NCI-H2227 (cell line): Measurements from ENCODE around the gene DCTN2.
"Not testable (repeated sequence)": the region's sequence is repeated elsewhere in the genome, so short reads cannot be mapped to it uniquely, and the experiment has no call there.

Source experiments
- DNase-seq: peaks from one replicate; lab custom pipeline; 2025; ENCODE audit not compliant: unreplicated experiment; lab: John Stamatoyannopoulos, UW

Gene DCTN2

GRCh38 chr12:57546438-57547287 is at the start of gene DCTN2:
Gene DCTN2, minus strand, starts transcription at chr12:57547192. Its CDS starts 129 bp downstream, at chr12:57547063.
- DNase-seq, result peak; percentile 94

DNA sequence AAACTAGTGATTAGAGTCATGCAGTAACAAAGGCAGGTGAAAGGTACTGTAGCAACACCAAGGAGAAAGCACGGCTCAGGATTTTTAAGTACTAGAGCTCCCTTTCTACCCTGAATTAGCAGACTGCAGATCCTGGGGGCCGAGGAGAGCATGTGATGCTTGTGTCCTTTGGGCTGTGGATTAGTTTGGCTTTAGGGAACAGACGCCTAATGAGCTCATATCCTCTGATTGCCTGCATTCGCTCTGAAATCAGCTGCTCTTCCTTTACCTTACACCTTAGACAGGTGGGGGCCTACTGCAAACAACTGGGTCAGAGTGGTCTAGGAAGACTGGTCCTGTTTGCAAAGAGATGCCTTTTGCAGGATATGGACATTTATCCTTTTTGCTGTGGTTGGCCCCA is 46.2 kb upstream of the DCTN2 start:
- DNase-seq, result no peak

DNA sequence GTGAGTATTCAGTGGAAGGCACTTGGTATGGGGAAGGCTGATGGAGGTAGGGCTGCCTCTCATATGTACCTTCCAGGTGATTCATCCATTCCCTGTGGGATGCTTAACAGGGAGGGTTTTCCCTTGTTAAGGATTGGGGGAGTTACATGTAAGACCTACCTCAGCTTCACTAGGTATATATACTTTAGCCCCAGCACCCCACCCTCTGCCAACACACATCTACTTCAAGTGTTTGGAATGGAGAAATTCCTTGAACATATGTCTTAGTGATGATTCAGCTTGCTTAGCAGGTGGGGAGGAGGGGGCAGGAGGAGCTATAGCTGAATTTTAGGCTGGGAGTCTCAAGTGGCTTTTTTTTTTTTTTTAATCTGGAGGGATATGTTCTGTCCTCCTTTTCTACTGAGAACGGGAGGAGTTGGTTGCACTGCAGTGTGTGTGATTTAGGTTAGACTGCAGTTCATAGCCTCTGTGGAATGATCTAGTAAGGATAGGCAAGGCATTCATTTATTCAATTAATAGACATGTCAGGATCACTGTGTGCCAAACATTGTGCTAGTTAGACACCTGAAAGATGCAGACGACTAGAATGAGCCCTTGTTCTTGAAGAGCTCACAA is 45.7 kb upstream of the DCTN2 start:
- no peak for DNase-seq

GRCh38 chr12:57591782-57592325 is 44.9 kb upstream of the DCTN2 start:
- no peak for DNase-seq

DNA sequence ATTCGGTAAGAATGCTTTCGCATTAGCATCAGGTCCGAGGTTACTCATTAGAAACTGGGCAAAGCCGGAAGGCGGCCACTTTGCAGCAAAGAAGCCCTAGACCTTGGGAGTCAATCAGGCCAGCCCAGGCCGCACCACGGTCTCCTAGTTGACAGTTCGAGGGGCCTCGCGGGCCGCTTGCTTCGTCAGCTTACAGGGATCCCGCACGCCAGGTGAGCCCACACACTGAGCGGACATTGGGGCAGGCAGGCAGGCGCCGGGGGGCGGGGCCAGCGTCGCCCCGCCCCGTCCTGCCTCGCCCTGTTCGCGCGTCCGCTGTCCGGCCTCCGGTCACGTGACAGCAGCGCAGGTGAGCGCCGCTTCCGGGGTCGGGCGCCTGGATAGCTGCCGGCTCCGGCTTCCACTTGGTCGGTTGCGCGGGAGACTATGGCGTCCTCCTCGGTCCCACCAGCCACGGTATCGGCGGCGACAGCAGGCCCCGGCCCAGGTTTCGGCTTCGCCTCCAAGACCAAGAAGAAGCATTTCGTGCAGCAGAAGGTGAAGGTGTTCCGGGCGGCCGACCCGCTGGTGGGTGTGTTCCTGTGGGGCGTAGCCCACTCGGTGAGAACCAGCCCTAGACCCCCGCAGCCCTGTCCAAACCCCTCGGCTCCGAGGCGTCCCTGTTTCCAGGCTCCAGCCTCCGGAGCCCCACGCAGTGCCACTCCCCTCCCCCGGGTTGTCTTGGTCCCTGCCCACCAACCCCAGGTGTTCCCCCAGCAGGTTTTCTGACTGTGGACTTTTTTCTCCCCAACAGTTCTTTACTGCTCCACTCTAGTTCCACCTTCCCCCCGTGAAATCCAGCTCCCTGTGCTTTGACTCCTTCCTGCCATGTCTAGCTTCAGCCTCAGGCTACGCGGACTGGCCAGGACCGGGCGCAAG is 44.1 kb upstream of the DCTN2 start, which contains the start of gene PIP4K2C:
TSS of gene PIP4K2C (plus strand) at position 329 of the 918 bp plus-strand sequence. CDS start at position 427, 98 bp downstream.
- DNase-seq, result peak; percentile 87

- DNase-seq, result no peak
These were observed 43.5 kb upstream of the DCTN2 start for GRCh38 chr12:57590479-57590863.

- not testable (repeated sequence) for DNase-seq
These were observed 42.1 kb upstream of the DCTN2 start for GRCh38 chr12:57588951-57589610.

GRCh38 chr12:57586832-57587429 is 39.9 kb upstream of the DCTN2 start:
- DNase-seq, result no peak

DNA sequence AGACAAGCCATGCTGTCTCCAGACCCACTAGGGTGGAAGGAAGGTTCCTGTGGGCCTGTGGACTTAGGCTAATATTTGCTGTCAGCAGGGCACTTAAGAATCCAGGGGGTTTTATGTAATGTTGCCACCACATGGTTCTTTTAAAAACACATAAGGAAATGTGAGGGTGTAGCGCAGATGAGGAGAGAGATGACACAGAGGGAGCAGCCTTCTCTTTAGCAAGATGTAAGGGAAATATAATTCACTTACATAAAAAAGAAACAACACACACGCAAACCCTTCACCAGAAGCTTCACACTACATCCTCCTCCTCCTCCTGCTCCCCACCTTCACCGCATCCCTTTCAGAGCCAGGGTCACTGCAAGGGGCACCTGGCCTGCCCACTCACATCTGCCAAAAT is 39.1 kb upstream of the DCTN2 start:
- no peak for DNase-seq

- DNase-seq, result no peak
These were observed 38.2 kb upstream of the DCTN2 start for GRCh38 chr12:57585156-57585555.

DNA sequence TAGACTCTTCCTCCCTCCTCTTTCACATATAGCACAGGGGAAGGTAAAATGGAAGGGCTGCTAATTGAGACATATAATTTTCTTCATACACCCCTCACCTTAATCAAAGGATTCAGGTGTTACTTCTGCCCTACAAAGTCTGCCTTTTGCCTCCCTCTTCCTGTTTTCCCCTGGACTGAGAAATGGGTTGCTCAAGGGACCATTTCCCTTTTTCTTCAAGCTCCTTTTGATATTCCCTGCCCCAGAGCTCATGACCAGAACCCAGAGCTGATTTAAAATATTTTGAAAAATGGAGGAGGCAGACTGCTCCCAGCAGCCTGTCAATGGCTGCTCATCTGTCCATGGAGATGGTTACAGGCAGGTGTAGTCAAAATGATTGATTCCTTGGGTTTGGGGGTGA is 37.7 kb upstream of the DCTN2 start:
- no peak for DNase-seq

DNA sequence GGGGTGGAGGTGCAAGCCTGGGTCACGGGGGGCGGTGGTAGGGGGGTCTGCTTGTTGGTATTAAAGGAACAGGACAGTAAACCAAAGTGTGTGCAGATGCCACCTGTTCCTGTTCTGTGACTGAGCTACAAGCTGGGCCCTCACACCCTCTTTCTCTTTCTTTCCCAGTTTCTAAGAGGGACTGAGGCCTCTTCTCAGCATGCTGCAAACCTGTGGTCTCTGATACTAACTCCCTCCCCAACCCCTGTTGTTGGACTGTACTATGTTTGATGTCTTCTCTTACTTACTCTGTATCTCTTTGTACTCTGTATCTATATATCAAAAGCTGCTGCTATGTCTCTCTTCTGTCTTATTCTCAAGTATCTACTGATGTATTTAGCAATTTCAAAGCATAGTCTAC is 37.1 kb upstream of the DCTN2 start:
- no peak for DNase-seq

DNA sequence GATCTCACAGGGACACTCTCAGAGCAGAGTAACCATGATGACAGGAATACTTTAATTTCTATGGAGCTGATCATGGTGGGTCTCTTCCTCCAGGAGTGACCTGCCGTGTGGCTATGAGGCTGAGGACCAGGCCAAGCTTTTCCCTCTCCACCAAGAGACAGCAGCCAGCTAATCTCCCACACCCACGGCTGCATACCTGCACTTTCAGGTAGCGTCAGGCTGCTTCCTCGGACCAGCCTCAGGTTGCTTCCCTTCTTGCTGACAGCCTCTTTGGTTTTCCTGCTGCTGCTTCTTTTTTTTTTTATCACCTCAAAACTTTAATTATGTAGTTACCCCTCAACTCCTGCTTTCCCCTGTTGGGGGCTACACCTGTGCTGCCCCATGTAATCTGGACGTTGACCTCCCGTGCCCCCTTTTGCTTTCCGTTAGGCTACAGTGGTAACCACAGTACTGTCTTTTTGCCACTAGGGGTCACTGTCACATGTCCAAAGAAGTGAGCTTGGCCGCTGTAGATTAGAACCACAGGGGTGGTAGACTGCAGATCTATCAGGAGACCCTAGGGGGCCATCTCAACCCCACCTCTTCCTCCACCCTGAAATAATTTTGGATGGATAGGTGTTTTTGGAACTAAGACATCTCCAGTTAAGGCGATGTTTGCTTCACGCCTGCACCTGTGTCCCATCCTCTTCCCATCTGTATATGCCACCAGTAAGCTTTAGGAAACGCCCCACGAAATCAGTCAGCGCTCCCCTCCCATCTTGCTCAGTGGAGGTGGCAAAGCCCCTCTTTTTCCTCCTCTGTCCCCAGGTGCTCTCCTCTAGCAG is 36.2 kb upstream of the DCTN2 start:
- DNase-seq, result peak; percentile 80

DNA sequence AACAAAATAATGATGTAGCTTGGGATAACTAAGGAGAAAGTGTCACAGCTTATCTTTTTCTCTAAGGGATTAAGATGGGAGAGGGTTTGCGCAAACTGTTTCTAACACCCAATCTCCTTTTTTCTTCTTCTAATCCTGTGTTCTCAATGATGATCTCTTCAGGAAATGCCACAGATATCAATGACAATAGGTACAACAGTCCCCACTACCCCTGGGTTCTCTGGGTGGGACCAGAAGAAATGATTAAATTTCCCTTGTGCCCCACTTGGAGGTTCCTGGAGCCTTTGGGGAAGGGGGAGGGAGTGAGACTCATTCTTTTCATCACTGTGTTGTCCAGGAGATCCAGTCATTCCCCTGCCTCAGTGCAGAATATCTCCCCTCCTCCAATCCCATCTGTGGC is 35.4 kb upstream of the DCTN2 start:
- no peak for DNase-seq

- DNase-seq, result no peak
These were observed 34.8 kb upstream of the DCTN2 start for GRCh38 chr12:57581802-57582201.

DNA sequence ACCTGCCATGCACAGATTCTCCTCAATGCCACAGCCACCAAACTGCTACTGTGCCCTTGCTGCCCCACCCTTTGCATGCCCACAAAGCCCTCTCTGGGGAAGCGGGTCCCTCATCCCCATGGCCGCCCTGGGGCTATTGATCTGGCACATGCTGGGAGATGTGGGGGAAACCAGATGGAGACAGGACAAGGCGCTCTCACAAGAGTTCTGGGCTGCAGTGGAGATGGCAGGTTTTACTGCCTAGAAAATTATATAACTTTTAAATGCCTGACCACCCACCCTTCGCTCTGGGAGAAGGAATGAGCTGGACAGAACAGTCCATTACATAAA is 33.4 kb upstream of the DCTN2 start:
- DNase-seq, result no peak

DNA sequence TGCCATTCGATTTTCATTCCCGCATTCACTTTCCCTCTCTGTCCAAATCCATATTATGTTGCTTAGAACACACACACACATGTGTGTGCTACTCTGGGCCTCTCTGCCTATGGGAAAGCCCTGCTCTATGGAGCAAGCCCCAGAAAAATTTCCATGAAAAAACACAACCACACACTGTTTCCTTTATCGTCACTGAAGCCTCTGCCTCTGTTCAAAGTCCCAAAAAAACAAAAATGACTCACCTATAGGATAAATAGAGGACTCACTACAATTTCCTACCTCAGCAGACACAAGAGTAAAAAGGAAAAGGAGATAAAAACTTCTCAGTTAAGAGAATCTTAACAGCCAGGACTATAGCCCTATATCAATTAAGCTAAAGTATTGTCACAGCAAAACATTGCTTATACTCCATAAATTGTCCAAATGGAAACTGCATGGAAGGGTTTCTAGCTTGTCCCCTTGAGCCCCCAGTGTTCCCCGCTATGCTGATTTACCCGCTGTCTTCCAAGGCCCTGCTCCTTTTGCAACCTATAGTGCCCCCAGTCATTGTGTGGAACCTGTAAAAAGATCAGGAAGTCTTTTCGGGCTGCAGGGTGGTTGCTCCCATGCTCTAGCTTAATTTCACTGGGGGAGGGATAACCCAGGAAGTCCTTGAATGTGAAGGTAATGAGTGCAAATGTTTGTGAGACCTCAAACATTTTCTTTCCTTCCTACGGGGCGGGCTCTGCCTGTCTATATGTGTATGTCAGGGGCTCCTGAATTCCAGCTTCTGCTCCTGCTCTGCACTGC is 32.9 kb upstream of the DCTN2 start:
- no peak for DNase-seq

- no peak for DNase-seq
These were observed 32.0 kb upstream of the DCTN2 start for GRCh38 chr12:57579011-57579410.
